HG02973 (cell line): ENCODE data around the gene RTN4RL2.

Source experiments
- ATAC-seq: cut with Tn5 transposase; IDR thresholded peaks from one replicate; pipeline ENCODE4 v1.9.1; 2021; ENCODE audit warnings: moderate library complexity; ENCODE audit not compliant: unreplicated experiment

Gene RTN4RL2

DNA sequence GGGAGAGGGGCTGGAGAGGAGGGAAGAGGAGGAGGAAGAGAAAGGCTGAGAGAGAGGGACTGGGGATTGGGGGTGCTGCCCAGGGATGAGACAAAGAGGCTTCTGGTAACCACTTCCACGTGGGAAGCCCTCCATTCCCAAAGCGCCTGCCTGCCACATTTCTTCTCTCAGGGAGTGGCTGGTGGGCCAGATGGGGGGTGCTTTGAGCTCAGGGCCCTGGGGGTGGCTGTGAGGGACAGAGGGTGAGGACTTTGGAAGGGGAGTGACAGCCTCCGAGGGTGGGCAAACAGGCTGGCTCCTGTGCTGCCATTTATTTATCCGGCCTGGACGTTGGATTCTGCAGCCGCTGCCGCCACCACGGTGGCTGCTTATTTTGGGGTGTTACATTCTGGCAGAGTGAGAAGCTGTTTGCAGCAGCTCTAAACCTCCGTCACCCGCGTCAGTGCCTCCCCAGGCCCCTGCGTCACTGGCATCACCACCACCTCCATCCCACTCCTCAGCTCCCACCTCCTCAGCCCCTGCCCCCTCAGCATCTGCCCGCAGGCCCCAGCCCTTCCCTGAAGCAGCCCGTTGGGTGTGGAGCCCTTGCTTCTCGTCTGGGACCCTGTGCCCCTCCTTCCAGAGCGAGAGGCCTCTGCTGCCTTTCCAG is 1.6 kb downstream of the RTN4RL2 start:
- ATAC-seq = no peak

DNA sequence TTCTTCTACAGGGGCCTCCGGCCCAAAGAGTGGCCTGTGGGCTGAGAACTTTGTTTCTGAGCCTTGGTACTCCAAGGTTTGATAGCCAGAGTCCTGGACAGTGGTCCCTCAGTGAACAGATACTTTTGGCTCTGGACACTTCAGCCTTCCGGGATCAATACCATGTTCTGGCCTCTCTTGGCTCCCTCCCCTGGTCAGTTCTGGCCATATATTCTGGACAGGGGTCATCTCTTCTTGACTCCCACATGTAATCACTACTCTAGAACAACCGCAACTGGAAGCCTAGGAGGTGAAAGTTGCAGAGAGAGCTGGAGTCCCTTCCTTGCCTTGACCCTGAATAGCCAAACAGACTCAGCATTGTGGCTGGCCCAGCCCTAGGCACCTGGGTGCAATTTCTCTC is 2.3 kb downstream of the RTN4RL2 start:
- no peak for ATAC-seq

DNA sequence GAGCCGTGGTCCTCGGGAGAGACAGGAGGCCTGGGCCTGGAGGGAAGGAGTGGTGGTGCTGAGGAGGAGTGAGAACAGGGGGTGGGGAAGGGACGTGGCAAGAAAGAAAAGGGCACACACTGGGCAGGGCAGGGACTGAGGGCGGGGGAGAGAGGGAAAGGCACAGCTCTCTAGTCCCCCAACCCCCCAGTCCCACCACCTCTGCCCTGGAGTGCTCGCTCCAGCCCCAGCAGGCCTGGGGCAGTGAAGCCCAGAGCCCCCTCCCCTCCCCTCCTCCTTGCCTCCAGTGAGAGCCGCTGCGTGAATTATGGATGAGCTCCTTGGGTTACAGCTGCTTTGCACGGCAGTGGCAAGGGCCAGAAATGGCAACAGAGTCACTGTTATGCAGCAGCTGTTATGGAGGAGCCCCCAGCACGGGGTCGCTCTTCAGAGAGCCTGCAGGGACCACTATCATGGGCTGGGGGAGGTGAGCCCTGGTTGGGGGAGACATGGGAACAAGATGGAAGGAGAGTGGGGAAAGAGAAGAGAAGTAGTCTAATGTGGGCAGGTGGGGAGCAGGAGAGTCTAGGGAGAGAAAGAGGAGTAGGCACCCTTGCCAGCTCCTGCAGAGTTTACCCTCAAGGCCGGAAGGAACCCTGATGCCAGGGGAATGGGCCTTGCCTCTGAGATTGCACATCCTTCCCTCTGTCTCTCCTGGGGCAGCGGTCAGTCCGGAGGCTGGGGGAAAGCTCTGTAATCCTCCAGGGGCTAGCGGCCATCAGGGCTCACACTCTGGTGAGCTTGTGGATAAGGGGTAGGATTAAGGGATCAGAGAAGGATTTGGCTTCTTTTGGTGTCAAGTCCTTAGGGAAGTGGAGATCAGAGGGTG is 3.6 kb downstream of the RTN4RL2 start:
- no peak for ATAC-seq

DNA sequence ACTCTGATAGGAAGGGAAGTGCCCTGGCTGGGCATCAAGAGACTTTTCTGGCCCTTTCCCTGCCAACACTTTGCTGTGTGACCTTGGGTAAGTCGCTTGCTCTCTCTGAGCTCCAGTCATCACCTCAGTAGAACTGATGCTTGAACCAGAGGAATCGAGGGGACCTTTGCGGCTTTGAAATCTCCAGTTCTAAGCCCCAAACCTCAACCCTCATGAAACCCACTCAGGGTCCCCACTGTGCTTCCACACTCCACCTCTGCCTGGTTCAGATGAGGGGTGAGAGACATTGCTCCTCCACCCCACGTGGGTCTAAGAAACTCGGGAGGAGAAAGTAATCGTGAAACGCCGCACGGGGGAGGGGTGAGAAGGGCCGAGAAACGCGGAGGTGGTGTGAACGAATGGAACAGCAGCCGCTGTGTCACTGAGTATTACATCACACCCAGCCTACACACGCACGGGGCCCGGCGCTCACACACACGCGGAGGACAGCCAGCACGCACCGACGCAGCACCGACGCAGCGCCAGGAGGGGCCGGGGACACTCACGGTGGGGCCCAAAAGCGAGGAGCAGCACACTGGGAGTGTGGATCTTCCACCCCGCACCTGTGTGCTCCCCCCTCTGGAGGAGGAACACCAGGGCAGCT is 4.3 kb downstream of the RTN4RL2 start:
- ATAC-seq = no peak

DNA sequence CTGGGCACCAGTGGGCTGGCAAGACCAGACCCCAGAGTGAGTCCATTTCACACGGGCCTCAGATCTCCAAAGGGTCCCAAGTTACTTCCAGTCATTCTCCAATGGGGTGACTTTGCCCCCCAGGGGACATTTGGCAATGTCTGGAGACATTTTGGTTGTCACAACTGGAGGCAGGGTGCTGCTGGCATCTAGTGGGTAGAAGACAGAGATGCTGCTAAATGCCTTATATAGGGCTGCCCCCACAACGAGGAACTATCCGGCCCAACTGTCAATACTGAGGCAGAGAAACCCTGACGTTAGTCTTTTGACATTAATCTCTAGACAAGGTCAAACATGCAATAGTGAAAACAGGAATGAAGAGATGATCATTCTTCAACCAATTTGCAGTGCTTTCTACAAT is 6.4 kb downstream of the RTN4RL2 start:
- ATAC-seq = no peak

DNA sequence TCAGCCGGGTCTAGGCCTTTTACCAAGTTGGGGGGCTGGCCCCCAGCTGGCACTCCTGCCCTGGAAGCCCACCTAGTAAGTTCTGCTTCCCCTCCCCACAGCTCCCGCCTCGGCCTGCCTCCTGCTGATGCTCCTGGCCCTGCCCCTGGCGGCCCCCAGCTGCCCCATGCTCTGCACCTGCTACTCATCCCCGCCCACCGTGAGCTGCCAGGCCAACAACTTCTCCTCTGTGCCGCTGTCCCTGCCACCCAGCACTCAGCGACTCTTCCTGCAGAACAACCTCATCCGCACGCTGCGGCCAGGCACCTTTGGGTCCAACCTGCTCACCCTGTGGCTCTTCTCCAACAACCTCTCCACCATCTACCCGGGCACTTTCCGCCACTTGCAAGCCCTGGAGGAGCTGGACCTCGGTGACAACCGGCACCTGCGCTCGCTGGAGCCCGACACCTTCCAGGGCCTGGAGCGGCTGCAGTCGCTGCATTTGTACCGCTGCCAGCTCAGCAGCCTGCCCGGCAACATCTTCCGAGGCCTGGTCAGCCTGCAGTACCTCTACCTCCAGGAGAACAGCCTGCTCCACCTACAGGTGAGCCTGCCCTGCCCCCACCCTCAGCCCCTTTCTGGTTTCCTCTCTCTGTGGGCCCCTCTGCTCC is 7.3 kb downstream of the RTN4RL2 start:
- no peak for ATAC-seq

DNA sequence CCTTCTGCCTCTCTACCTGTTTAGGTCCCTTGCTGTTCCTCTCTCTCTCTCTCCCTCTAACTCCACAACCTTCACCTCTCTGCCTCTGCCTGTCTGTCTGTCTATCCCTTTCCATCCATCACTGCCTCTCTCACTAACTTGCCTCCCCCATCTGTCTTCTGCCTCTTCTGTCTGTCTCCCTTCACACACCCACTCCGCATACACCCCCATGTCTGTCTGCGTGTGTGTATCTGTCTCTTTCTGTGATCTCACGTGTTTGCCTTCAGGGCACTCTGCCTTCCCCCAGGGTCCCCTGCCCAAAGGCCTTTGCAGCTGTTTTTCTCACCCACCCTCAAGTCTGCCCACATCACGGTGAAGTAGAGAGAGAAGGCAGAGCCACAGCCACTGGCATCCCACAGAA is 7.9 kb downstream of the RTN4RL2 start:
- ATAC-seq = no peak

DNA sequence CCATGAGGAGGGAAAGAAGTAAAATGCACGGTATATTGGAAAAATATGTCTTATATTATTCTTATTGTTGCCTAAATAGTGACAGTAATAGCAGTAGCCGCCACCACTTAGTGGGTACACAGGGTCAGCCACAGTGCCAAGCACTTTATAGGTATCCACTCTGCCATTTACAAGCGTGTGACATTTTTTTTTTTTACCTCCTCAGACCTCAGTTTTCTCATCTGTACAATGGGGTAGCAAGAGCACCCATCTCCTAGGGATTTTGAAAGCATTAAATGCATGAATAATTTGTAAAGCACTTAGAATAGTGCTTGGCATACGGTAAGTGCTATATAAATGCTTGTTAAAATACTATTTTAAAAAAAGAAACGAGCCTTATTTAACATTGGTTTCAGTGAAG is 8.9 kb downstream of the RTN4RL2 start:
- ATAC-seq = no peak

DNA sequence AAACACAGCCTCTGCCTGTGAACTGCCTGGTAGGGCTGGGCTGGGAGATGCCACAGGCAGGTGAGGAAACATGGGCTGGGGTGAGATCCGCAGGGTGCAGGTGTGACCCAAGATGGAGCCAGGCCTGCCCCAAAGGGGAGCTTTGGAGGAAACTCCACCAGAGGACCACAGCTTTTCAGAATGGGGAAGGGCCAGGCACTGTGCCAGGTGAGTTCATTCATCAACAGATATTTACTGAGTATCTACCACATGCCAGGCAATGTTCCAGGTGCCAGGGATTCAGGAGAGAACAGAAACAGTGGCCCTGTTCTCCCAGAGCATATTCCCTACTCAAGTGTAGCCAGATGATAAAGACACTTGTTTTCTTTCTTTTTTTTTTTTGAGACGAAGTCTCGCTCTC is 11.2 kb downstream of the RTN4RL2 start:
- no peak for ATAC-seq

DNA sequence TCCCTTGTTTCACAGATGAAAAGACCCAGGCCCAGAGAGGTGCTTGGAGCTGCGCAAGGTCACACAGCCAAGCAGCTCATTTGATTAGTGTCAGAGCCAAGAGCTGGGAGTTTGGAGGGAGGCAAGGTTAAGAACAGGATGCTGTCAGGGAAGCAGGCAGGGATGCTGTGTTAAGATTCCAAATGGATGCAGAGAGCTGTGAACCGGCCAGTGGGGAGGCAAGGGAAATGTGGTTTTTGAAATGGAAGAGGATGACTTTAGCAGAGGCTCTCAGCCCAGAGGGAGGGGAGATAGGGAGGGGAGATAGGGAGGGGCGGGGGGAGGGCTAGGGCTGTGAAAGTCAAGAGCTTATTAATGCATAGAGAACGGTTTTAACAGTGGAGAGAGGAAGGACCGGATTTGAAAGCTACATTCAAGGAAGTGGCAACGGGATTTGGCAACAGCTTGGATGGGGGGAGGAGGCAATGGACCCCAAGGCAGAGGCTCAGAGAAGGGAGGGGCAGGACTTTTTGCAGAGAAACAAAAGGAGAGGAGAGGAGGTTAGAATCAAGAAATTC is 13.0 kb downstream of the RTN4RL2 start:
- ATAC-seq = no peak

DNA sequence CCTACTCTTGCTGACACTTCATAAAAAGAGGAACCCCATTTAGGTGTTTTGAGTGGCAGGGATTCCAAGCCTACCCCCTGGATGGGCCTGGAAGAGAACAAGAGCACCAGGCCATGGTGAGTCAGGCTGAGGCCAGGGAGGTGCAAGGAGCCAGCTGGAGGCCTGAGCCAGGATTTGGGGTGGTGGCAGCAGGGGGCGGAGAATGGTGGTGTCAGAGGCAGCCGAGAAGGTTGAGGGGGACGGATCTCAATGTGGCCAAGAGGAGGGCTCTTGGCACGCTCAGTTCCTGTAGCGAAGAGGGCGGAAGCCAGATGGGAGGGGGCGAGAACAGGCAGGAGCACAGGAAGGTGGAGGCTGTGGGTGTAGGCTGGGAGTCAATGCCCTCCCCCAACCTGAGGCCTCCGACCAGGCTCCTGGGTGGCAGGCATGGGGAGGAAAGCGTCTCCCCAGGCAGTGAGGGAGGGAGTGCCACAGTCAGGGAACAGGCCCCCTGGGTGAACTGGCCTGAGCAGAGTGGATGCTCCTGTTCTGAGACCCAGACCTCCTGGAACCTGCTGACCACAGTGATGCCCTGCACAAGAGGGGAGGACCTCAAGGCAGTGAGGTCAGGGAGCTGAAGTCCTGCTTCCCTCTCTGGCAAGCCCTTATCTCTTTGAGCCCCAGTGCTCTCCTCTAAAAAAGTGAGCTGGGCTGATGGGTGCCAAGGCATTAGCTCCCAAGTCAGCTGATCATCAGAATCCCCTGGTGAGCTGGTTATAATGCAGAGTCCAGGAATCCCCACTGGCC is 13.9 kb downstream of the RTN4RL2 start:
- ATAC-seq = no peak

DNA sequence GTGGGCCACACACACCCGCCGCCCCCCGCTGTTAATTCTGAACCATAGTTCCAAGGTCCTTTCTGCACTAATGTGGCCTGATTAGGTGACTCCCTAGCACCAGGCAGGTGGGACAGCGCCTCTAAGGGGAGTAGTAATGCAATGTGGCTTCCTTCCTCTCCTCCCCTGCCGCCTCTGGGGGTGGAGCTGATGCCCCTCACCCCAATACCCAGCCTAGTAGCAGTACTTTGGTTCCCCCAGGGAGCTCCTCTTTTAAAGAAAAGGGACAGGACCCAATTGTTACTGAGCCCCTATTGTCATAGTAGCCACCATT is 14.4 kb downstream of the RTN4RL2 start:
- no peak for ATAC-seq

DNA sequence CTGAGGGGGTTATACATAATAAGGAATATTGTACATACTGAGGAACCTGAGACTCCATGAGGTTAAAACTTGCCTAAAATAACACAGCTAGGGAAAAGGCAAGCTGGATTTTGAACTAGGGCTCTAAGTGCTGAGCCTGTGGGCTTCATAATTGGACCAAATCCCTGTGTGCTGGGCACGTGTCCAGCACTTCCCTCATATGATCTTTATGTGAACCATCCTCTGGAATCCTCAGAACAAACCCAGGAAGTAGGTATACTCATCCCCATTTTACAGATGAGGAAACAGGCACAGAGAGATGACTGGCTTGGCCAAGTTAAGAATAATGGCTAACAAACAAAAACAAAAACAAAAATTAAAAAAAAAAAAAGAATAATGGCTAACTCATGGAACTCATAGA is 14.9 kb downstream of the RTN4RL2 start:
- no peak for ATAC-seq

DNA sequence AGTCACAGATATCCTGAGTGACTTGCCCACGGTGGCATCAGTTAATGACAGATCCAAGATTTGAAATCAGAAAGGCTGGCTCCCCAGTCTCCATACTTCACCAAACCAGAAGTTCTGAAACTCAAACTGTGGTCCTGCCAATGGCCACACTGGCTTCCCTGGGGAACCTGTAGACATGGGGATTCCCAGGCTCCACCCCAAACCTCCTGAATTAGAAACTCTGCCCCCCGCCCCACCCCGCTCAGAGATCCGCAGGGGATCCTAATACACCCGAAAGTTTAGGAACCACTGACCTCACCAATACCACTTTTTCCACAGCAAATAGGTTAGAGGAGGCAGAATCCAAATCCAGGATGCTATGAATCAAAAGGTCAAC is 15.3 kb downstream of the RTN4RL2 start:
- no peak for ATAC-seq

DNA sequence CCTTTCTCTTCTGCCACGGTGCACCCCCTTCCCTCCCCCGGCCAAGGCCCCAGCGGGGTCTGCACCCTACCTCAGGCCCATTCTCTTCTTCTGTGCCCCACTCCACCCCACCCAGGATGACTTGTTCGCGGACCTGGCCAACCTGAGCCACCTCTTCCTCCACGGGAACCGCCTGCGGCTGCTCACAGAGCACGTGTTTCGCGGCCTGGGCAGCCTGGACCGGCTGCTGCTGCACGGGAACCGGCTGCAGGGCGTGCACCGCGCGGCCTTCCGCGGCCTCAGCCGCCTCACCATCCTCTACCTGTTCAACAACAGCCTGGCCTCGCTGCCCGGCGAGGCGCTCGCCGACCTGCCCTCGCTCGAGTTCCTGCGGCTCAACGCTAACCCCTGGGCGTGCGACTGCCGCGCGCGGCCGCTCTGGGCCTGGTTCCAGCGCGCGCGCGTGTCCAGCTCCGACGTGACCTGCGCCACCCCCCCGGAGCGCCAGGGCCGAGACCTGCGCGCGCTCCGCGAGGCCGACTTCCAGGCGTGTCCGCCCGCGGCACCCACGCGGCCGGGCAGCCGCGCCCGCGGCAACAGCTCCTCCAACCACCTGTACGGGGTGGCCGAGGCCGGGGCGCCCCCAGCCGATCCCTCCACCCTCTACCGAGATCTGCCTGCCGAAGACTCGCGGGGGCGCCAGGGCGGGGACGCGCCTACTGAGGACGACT is 15.9 kb downstream of the RTN4RL2 start:
- ATAC-seq = peak; percentile 24

DNA sequence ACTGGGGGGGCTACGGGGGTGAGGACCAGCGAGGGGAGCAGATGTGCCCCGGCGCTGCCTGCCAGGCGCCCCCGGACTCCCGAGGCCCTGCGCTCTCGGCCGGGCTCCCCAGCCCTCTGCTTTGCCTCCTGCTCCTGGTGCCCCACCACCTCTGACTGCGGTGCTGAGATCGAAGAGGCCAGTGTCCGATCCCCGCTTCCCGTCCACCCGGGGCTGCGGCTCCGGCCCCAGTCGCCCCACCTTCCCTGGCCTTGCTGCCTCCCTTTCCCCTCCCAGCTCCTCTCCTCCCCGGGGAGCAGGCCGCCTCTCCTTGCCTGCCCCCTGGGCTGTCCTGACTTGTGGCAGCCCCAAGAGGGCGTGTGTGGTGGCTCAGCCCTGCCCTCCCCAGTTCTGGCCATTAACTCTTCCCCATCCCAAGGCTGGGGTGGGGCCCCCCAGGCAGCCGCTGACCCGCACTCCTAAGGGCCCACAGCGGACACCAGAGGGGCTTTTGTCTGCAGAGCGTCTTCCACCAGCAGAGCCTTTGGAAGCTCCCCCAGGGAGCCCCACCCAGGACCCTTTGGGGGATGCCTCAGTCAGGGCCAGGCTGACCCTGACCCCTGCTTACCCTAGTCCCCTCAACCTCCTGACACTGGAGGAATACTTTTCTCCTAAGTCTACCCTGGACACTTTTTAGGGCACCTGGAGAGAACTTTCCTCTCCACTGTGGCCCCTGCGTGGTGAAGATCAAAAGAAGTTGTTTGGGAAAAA is 16.6 kb downstream of the RTN4RL2 start:
- ATAC-seq = peak; percentile 50

DNA sequence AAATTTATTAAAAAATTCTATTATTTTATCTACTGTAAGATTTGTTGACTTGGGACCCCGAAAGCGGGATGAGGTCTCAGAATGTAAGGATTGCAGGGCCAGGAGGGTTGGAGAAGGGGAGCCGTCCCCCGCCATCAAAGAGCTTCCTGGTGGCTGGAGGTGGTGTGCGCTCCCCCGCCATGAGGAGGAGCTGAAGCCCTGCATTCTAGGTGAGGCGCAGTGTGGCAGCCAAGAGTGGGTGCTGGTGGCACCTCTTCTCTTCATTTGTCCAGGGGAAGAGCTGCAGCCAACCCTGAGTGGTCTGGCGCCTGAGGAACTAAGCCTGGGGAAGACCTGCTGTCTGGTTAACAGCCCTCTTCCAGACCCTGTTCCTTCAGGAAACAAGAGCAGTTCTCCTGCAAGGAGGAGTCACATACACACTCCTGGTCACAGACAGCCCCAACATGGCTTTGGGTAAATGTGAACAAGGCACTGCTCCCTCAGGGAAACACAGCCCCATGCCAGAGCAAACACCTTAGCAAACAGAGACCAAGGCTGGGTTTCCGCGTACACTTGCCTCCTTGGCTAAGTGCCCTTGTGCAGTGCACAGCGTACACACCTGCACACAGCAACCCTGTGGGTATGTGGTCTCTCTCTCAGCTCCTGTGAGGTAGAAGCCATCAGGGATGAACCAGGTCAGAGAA is 17.3 kb downstream of the RTN4RL2 start:
- no peak for ATAC-seq

DNA sequence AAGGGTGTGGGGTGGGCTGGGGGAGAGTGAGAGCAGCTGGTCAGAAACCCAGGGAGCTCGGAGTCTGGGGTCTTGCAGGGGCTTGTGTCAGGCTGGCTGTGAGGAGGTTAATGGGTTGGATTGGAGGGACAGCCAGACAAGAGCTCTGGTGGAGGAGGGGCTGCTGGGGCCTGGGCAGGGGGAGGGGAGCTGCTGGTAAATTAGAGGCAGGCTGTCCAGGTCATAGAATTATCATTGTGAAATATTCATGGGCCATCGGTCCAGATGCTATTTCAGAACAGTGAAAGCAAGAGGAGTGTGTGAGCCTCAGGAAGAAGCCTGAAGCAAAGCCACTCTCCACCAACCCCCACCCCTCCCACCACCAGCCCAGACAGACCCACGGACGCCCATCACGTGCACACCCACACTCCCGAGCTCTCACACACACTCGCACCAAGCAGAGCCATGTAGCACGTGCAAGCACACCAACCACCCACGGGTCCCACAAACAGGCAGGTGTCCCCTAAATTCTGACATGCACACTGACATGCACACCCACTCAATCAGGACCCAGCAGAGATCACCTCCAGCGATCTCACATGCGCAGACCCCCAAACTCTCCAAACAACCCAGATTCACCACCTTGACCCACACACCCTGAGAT is 18.8 kb downstream of the RTN4RL2 start:
- ATAC-seq = no peak
